IPS DF 6.9 (cell line): ENCODE measurements around the gene ZIK1.
A peak's percentile ranks its signal among the peaks of the same experiment; 100 is the strongest.

Experiments used
- DNase-seq: peaks from one replicate; pipeline ENCODE4 v3.0.0-alpha.2; 2013; ENCODE audit warnings: low read depth, low spot score
- H3K27ac ChIP-seq: one replicate; pipeline ENCODE4 v1.5.1; 2013; ENCODE audit warnings: low read length, control low read depth
- H3K27me3 ChIP-seq: 2 replicates; pipeline ENCODE4 v1.6.1; 2013; ENCODE audit warnings: mild to moderate bottlenecking, low read length; ENCODE audit not compliant: control insufficient read depth, insufficient read depth
- H3K36me3 ChIP-seq: 2 replicates; pipeline ENCODE4 v1.6.1; 2013; ENCODE audit warnings: low read length; ENCODE audit not compliant: control insufficient read depth, insufficient read depth
- H3K4me1 ChIP-seq: 2 replicates; pipeline ENCODE4 v1.6.1; 2013; ENCODE audit warnings: low read length; ENCODE audit not compliant: control insufficient read depth, insufficient read depth
- H3K4me3 ChIP-seq: 2 replicates; pipeline ENCODE4 v1.5.1; 2013; ENCODE audit warnings: mild to moderate bottlenecking, low read length
- H3K9me3 ChIP-seq: 2 replicates; pipeline ENCODE4 v1.6.1; 2013; ENCODE audit warnings: low read length, inconsistent platforms; ENCODE audit not compliant: control insufficient read depth, insufficient read depth
- WGBS: extraction: QIAGEN DNeasy Blood & Tissue Kit; methylation state at CpG from one replicate; pipeline ENCODE4 v1.1.7; 2013; ENCODE audit warnings: mixed read lengths, missing lambda C conversion rate; ENCODE audit not compliant: insufficient read length, insufficient coverage; 5-methylcytosine and 5-hydroxymethylcytosine counted together

ZIK1 gene

DNA sequence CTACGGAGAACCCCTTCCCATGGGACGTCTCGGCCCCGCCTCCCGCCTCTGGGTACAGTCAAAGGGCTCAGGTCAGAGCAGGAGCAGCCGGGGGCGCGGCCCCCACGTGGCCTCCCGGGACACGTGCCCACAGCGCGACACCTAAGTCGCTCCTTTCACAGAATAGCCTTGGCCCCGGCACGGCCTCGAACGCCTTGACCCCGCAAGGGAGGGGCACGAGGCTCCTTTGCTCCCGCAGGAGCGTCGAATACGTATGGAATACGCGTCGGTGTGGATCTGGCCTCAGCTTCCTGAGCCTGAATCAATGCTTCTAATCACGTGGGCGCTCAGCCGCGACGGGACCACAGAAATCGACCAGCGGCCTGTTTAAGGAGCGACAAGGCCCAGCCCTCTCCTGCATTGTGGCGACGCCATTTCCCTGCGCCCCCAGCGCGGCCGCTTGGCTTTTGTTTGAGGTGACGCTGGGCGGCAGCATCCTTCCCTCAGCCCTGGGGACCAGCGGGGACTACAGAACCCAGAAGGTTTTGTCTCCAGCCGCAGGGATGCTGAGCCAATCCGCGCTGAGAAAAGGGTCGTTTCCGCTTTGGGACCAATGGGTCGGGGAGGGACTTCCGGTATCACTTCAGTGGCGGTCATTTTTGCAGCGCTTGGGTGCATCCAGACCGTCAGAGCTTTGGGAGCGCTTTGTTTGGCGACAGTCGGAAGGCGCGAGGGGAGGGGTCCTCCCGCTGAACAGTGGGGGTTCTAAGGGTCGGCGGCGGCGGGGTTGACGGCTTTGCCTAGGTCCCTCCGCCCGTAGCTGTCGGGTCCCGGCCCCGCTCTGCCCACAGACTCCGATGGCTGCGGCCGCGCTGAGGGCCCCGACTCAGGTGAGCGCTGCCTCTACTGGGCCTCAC is at the start of gene ZIK1:
Gene ZIK1, plus strand, starts transcription at position 625 of the 896 bp plus-strand sequence. Its CDS starts 212 bp downstream, at position 837.
- DNase-seq, result peak; percentile 95
- WGBS, result no CpG with 5 or more reads among the region's 76 CpGs
- no peaks in the 10 kb centered on the region for H3K27me3 ChIP-seq
- H3K4me3 ChIP-seq, result peak within 1 kb of the TSS; percentile 92
- H3K27ac ChIP-seq, result no peak within 1 kb of the TSS
- no peaks in the 10 kb centered on the region for H3K4me1 ChIP-seq
- peaks cover 10% of the 10 kb centered on the region; the same call in 1 of the 2 replicates for H3K36me3 ChIP-seq
- no peaks in the 10 kb centered on the region for H3K9me3 ChIP-seq

DNA sequence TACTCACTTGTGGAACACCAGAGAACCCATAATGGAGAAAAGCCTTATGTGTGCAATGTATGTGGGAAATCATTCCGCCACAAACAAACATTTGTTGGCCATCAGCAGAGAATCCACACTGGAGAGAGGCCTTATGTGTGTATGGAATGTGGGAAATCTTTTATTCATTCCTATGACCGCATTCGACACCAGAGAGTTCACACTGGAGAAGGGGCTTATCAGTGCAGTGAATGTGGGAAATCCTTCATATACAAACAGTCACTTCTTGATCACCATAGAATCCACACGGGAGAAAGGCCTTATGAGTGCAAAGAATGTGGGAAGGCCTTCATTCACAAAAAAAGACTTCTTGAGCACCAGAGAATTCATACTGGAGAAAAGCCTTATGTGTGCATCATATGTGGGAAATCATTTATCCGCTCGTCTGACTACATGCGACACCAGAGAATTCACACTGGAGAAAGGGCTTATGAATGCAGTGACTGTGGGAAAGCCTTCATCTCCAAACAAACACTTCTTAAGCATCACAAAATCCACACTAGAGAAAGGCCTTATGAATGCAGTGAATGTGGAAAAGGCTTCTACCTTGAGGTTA is 45.9 kb upstream of the ZIK1 start:
- Histone ChIP-seq H3K4me3 (no peak overlapping the region), H3K27me3 (no peaks in the 10 kb centered on the region), H3K9me3 (peaks cover 10% of the 10 kb centered on the region), H3K4me1 (no peaks in the 10 kb centered on the region), H3K27ac (no peak overlapping the region), H3K36me3 (peaks cover 33% of the 10 kb centered on the region)
- WGBS, result no CpG with 5 or more reads among the region's 7 CpGs
- no peak for DNase-seq

DNA sequence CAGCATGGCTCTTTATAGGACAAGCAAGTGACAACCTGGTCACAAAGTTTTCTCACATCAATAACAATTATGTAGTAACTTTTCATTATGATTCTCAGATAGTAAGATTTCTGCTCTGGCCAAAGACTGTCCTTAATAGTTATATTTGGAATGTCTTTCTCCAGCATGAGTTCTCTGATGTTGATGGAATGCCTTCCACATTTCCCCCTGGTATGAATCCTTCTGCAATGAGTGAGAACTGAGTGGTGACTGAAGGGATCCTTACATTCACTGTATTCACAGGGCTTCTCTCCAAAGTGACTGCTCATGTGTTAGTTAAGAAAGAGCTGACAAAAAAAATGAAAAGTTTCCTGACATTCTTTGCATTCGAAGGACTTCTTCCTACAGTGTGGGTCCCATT is 37.4 kb upstream of the ZIK1 start:
- Histone ChIP-seq H3K36me3 (peaks cover 18% of the 10 kb centered on the region), H3K9me3 (no peaks in the 10 kb centered on the region)
- WGBS, result no CpG with 5 or more reads among the region's 1 CpG

DNA sequence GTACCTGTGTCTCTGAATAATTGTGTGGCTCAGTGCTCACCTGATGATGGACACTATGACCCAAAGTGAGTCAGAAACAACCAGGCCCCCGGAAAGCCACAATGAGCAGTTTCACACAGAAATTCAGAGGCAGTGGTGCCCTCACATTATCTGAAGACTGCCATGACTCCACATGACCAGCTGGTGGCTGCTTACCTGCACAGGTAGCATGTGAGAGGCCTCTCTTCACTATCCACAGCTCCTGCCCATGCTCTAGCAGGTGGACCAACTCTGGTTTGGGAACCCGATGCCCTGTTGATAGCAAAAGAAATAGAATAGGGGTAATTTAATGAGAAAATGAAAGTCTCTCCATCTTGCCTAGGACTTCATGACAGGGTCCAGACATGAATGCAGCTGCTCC is 31.5 kb upstream of the ZIK1 start:
- no peaks in the 10 kb centered on the region for H3K27me3 ChIP-seq
- no peaks in the 10 kb centered on the region for H3K4me1 ChIP-seq
- no peaks in the 10 kb centered on the region for H3K9me3 ChIP-seq
- WGBS, result no CpG with 5 or more reads among the region's 2 CpGs
- peaks cover 25% of the 10 kb centered on the region for H3K36me3 ChIP-seq
- H3K27ac ChIP-seq, result no peak overlapping the region
- no peak for DNase-seq
- no peak overlapping the region for H3K4me3 ChIP-seq

More for the DNA sequence above, 37.4 kb upstream of the ZIK1 start:
- no peaks in the 10 kb centered on the region for H3K4me1 ChIP-seq
- H3K27me3 ChIP-seq, result no peaks in the 10 kb centered on the region
- H3K27ac ChIP-seq, result no peak overlapping the region
- no peak for DNase-seq
- no peak overlapping the region for H3K4me3 ChIP-seq

DNA sequence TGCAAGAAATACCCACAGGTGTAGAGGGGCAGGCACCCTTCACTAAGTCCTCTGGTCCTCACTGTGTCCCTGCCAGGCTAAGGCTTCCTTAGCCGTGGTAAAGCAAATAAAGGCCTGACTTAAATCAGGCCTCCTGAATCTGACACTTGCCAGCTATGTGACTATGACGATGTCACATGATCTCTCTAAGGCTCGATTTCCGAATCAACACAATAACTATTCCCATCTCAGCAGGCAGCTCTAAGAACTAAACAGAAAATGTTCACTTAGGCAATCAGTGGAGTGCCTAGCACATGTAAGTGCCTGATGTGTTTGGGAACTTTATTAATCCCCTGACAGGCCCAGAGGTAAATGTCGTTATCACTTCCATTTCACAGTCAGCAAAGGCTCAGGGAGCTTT is 26.3 kb upstream of the ZIK1 start:
- no peak overlapping the region for H3K4me3 ChIP-seq
- no peaks in the 10 kb centered on the region for H3K9me3 ChIP-seq
- H3K27me3 ChIP-seq, result no peaks in the 10 kb centered on the region
- no CpG with 5 or more reads among the region's 5 CpGs for WGBS
- DNase-seq, result no peak
- no peak overlapping the region for H3K27ac ChIP-seq
- H3K4me1 ChIP-seq, result no peaks in the 10 kb centered on the region
- H3K36me3 ChIP-seq, result peaks cover 7% of the 10 kb centered on the region; the same call in 1 of the 2 replicates

- no peak for DNase-seq
- no peak overlapping the region for H3K27ac ChIP-seq
- no CpG with 5 or more reads among the region's 6 CpGs for WGBS
- H3K36me3 ChIP-seq, result peaks cover 7% of the 10 kb centered on the region; the same call in 1 of the 2 replicates
- no peaks in the 10 kb centered on the region for H3K27me3 ChIP-seq
- peak overlapping the region; percentile 73; the same call in 1 of the 2 replicates for H3K4me3 ChIP-seq
- no peaks in the 10 kb centered on the region for H3K4me1 ChIP-seq
- H3K9me3 ChIP-seq, result no peaks in the 10 kb centered on the region; the same call in 1 of the 2 replicates
Measured at GRCh38 chr19:57558525-57558924, 25.4 kb upstream of the ZIK1 start.

DNA sequence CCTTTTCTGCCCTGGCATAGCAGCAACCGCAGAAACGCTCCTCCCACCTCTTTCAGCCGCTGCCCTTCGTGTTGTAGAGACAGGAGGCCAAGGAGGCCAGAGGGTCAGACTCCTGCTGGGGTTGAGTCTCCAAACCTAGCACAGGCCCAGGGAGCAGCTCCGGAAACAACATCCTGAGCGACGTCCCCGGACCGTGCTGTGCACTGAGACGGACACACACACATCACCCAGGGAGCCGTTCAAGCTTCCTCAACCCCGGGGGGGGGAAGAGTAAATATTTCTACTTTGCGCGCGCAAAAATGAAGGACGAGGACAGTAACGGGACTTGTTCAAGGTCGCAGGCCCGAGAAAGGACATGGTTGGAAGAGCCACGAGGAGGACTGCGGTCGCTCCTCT is 24.9 kb upstream of the ZIK1 start:
- Histone ChIP-seq H3K9me3 (peaks cover 2% of the 10 kb centered on the region; the same call in 1 of the 2 replicates), H3K27ac (no peak overlapping the region), H3K4me3 (peak overlapping the region; percentile 73), H3K4me1 (no peaks in the 10 kb centered on the region), H3K36me3 (peaks cover 7% of the 10 kb centered on the region; the same call in 1 of the 2 replicates), H3K27me3 (no peaks in the 10 kb centered on the region)
- no peak for DNase-seq
- WGBS, result no CpG with 5 or more reads among the region's 22 CpGs

- H3K4me3 ChIP-seq, result peak within 1 kb of the TSS; percentile 73
- H3K27ac ChIP-seq, result no peak within 1 kb of the TSS
- peaks cover 2% of the 10 kb centered on the region; the same call in 1 of the 2 replicates for H3K9me3 ChIP-seq
- H3K36me3 ChIP-seq, result peaks cover 7% of the 10 kb centered on the region; the same call in 1 of the 2 replicates
- WGBS, result no CpG with 5 or more reads among the region's 56 CpGs
- H3K4me1 ChIP-seq, result no peaks in the 10 kb centered on the region
- no peaks in the 10 kb centered on the region for H3K27me3 ChIP-seq
- peak; percentile 31 for DNase-seq
Measured at GRCh38 chr19:57559404-57560025, 24.4 kb upstream of the ZIK1 start, which contains the start of gene ZNF550. Gene ZNF550, minus strand, starts transcription at chr19:57559863. Its CDS starts 181 bp downstream, at chr19:57559682.

DNA sequence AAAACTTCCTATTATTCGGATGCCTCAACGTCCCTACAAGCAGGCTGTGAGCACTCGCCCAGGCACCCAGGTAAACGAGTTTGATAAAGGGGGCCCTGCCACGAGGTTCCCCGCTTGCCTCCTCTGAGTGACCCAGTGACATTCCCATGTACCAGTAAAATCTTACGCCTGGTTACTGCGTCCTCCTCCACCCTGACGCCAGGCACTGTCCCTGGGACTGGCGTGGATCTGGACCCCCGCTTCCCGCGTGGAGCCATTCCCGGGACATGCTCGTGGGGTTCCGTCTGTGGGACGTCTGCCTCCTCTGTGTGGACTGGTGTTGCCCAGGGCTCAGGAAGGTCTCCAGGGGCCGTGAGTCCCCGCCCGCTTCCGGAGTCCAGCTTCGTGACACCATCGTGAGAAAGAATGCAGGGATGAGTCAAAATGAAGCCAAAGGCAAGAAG is 23.9 kb upstream of the ZIK1 start:
- H3K4me3 ChIP-seq, result no peak overlapping the region; the same call in 1 of the 2 replicates
- H3K27ac ChIP-seq, result no peak overlapping the region
- no peaks in the 10 kb centered on the region for H3K27me3 ChIP-seq
- peaks cover 2% of the 10 kb centered on the region; the same call in 1 of the 2 replicates for H3K9me3 ChIP-seq
- H3K36me3 ChIP-seq, result peaks cover 7% of the 10 kb centered on the region; the same call in 1 of the 2 replicates
- no CpG with 5 or more reads among the region's 23 CpGs for WGBS
- no peak for DNase-seq
- no peaks in the 10 kb centered on the region for H3K4me1 ChIP-seq

DNA sequence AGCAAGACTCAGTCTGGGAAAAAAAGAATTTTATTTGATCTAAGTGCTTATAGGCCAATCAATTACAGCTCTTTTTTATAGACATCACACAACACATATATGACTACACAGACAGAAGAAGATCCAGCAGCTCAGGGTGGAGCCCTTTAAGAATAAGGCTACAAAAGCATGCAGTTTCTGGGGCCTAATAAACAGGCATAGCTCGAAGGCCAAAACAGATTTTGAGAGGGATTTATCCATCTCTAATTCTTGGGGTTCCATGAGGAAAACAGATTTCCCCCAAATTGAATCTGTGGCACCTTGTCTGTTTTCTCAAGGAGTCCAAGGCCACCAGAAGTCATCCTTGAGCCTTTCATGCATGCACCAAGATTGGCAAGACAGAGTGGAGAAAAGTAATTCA is 20.4 kb upstream of the ZIK1 start:
- WGBS, result no CpG with 5 or more reads among the region's 1 CpG
- H3K9me3 ChIP-seq, result peaks cover 14% of the 10 kb centered on the region

More for the DNA sequence above, 20.4 kb upstream of the ZIK1 start:
- Histone ChIP-seq H3K27ac (no peak overlapping the region), H3K27me3 (no peaks in the 10 kb centered on the region), H3K4me3 (no peak overlapping the region), H3K4me1 (no peaks in the 10 kb centered on the region), H3K36me3 (no peaks in the 10 kb centered on the region)
- DNase-seq, result no peak
